Central memory CD8-positive, alpha-beta T cell (primary cell): Measurements from ENCODE around the gene GNPDA2.

Experiments
- ATAC-seq: fragments of 150-1000 bp; cut with Tn5 transposase; replicated peaks from 2 replicates; pipeline ENCODE4 v1.10.0; 2022; ENCODE audit warnings: mild to moderate bottlenecking, moderate FRiP score, moderate number of reproducible peaks; ENCODE audit not compliant: poor library complexity, severe bottlenecking; ENCODE audit errors: extremely low read depth
- DNase-seq, 2 donors: peaks; one replicate each; pipeline ENCODE4 v3.0.0; 2021; ENCODE audit warnings: low spot score in 2 of 2
- H3K27ac Mint-ChIP-seq: one replicate; pipeline ENCODE4 v1.8.0; 2022; ENCODE audit warnings: low read depth, mild to moderate bottlenecking, moderate library complexity, mixed read lengths
- H3K27me3 Mint-ChIP-seq: one replicate; pipeline ENCODE4 v1.8.0; 2022; ENCODE audit warnings: mixed read lengths
- H3K36me3 Mint-ChIP-seq: one replicate; pipeline ENCODE4 v1.8.0; 2022; ENCODE audit warnings: mild to moderate bottlenecking, moderate library complexity, mixed read lengths; ENCODE audit not compliant: insufficient read depth
- H3K4me1 Mint-ChIP-seq: one replicate; pipeline ENCODE4 v1.8.0; 2022; ENCODE audit warnings: mixed read lengths
- H3K4me3 Mint-ChIP-seq: one replicate; pipeline ENCODE4 v1.8.0; 2022; ENCODE audit warnings: mild to moderate bottlenecking, moderate library complexity, mixed read lengths
- H3K9me3 Mint-ChIP-seq: one replicate; pipeline ENCODE4 v1.8.0; 2022; ENCODE audit warnings: mixed read lengths

GNPDA2 gene

GRCh38 chr4:44674471-44674870 lies 51.9 kb downstream of the GNPDA2 start:
- Mint-ChIP-seq H3K4me1 (peaks cover 11% of the 10 kb centered on the region), H3K36me3 (peaks cover 12% of the 10 kb centered on the region), H3K27ac (no peak overlapping the region), H3K9me3 (no peaks in the 10 kb centered on the region), H3K4me3 (no peak overlapping the region), H3K27me3 (peaks cover 14% of the 10 kb centered on the region)
- DNase-seq (no peak), ATAC-seq (no peak)

GRCh38 chr4:44671636-44672035 lies 54.7 kb downstream of the GNPDA2 start:
- H3K27ac Mint-ChIP-seq, result no peak overlapping the region
- H3K9me3 Mint-ChIP-seq, result no peaks in the 10 kb centered on the region
- peaks cover 37% of the 10 kb centered on the region for H3K27me3 Mint-ChIP-seq
- DNase-seq (no peak), ATAC-seq (no peak)
- peaks cover 2% of the 10 kb centered on the region for H3K36me3 Mint-ChIP-seq
- no peak overlapping the region for H3K4me3 Mint-ChIP-seq
- H3K4me1 Mint-ChIP-seq, result no peaks in the 10 kb centered on the region

- Mint-ChIP-seq H3K27ac (no peak overlapping the region), H3K4me1 (no peaks in the 10 kb centered on the region), H3K27me3 (peaks cover 37% of the 10 kb centered on the region), H3K4me3 (no peak overlapping the region), H3K36me3 (peaks cover 2% of the 10 kb centered on the region), H3K9me3 (no peaks in the 10 kb centered on the region)
- ATAC-seq (no peak), DNase-seq (no peak)
Observed at GRCh38 chr4:44670506-44671199, 55.7 kb downstream of the GNPDA2 start.

- Mint-ChIP-seq H3K4me1 (no peaks in the 10 kb centered on the region), H3K27me3 (peaks cover 37% of the 10 kb centered on the region), H3K36me3 (no peaks in the 10 kb centered on the region), H3K4me3 (no peak overlapping the region), H3K9me3 (no peaks in the 10 kb centered on the region), H3K27ac (no peak overlapping the region)
- no peak for ATAC-seq
- no peak for DNase-seq
Observed at GRCh38 chr4:44668526-44668925, 57.8 kb downstream of the GNPDA2 start.

DNA sequence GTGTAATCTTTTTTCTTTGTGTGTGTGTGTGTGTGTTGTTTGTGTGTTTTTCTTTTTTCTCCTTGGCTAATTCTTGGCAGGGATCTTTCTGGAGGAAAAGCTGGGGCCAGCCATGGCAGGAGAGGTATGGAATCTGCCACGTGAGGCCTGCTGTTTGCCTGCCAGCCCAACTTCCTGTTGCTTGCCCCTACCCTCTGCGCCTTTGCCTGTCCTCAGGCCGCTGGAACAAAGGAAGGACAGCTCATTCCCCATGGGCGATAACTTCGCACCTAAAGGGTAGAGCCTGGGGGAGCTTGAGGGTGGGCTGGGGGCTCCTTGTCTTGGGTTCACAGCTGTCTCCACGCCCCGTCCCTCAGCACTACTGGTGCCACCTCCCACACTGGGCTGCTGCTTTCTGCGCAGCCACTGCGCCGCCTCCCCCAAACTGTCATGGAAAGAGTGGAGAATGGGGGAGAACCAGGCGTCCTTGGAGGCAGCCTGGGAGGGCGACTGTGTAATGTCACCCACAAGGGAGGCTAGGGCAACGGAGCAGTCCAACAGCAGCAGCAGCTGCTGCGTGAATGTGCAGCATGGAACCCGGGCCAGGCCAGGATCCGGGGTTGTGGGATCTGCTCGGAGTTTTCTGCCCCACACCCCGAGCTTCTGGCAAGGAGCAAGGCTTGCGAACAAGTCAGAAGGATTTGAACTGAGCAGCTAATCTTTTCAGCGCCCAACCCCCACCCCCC lies 62.7 kb downstream of the GNPDA2 start:
- Mint-ChIP-seq H3K27ac (no peak overlapping the region), H3K9me3 (no peaks in the 10 kb centered on the region), H3K4me3 (no peak overlapping the region), H3K4me1 (no peaks in the 10 kb centered on the region), H3K27me3 (peaks cover 22% of the 10 kb centered on the region), H3K36me3 (no peaks in the 10 kb centered on the region)
- no peak for ATAC-seq
- no peak for DNase-seq

DNA sequence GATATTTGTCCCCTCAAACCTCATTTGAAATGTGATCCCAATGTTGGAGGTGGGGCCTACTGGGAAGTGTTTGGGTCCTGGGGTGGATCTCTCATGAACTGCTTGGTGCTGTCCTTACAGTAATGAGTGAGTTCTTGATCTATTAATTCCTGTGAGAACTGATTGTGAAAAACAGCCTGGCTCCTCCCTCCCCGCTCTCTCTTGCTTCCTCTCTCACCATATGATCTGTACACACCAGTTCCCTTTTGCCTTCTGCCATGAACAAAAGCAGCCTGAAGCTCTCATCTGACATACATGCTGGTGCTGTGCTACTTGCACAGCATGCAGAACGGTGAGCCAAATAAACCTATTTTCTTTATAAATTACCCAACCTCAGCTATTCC lies 63.7 kb downstream of the GNPDA2 start:
- no peaks in the 10 kb centered on the region for H3K9me3 Mint-ChIP-seq
- H3K27me3 Mint-ChIP-seq, result peaks cover 24% of the 10 kb centered on the region
- H3K4me1 Mint-ChIP-seq, result no peaks in the 10 kb centered on the region
- ATAC-seq (no peak), DNase-seq (no peak)
- H3K4me3 Mint-ChIP-seq, result no peak overlapping the region
- peaks cover under 1% of the 10 kb centered on the region for H3K36me3 Mint-ChIP-seq
- no peak overlapping the region for H3K27ac Mint-ChIP-seq

GRCh38 chr4:44661940-44662622 lies 64.3 kb downstream of the GNPDA2 start:
- H3K27me3 Mint-ChIP-seq, result peaks cover 24% of the 10 kb centered on the region
- peaks cover 2% of the 10 kb centered on the region for H3K36me3 Mint-ChIP-seq
- no peaks in the 10 kb centered on the region for H3K4me1 Mint-ChIP-seq
- no peaks in the 10 kb centered on the region for H3K9me3 Mint-ChIP-seq
- ATAC-seq (no peak), DNase-seq (no peak)
- no peak overlapping the region for H3K4me3 Mint-ChIP-seq
- no peak overlapping the region for H3K27ac Mint-ChIP-seq

DNA sequence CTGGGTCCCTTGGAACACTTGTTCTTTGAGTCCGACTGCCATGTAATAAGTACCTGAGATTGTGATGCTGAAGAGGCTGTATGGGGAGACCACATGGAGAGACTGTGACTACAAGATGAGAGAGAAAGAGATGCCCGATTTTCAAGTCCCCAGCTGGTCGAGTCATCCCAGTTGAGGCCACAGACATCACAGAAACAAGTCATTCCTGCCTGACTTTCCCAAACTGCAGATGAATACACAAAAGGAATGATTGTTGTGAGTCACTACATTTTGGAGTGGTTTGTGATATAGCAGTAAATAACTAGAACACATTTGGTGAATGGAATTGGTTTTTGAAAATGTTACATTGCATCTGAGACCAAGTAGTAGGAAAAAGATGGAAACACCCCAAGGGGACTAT lies 66.0 kb downstream of the GNPDA2 start:
- Mint-ChIP-seq H3K4me3 (no peak overlapping the region), H3K9me3 (no peaks in the 10 kb centered on the region), H3K27ac (no peak overlapping the region), H3K36me3 (peaks cover 2% of the 10 kb centered on the region), H3K4me1 (no peaks in the 10 kb centered on the region), H3K27me3 (peaks cover 23% of the 10 kb centered on the region)
- no peak for DNase-seq
- no peak for ATAC-seq

GRCh38 chr4:44652002-44652401 lies 74.4 kb downstream of the GNPDA2 start:
- no peaks in the 10 kb centered on the region for H3K4me1 Mint-ChIP-seq
- H3K4me3 Mint-ChIP-seq, result no peak overlapping the region
- ATAC-seq (no peak), DNase-seq (no peak)
- H3K9me3 Mint-ChIP-seq, result no peaks in the 10 kb centered on the region
- no peak overlapping the region for H3K27ac Mint-ChIP-seq
- peaks cover 15% of the 10 kb centered on the region for H3K27me3 Mint-ChIP-seq
- no peaks in the 10 kb centered on the region for H3K36me3 Mint-ChIP-seq
